Fibroblast of lung (primary cell): ENCODE results near the gene CDRT15. TPM values are rescaled to one million over a fixed set of nuclear protein-coding genes. Genes with fewer than 3 reads are reported as not detected.

Experiments
- DNase-seq, 2 donors: peaks; one replicate each; pipeline versions ENCODE4 v3.0.0 to v3.0.0-alpha.2; 2010; ENCODE audit warnings: low read depth in 2 of 2
- H2AFZ ChIP-seq: 2 replicates; pipeline ENCODE4 v1.5.1; 2012; ENCODE audit warnings: low read length, control low read depth, inconsistent platforms
- H3K27ac ChIP-seq: 2 replicates; pipeline ENCODE4 v1.5.1; 2011; ENCODE audit warnings: low read length, control low read depth; ENCODE audit not compliant: insufficient read depth
- H3K27me3 ChIP-seq: 2 replicates; pipeline ENCODE4 v1.5.1; 2011; ENCODE audit warnings: mild to moderate bottlenecking, low read length; ENCODE audit not compliant: control insufficient read depth, insufficient read depth
- H3K36me3 ChIP-seq: 2 replicates; pipeline ENCODE4 v1.5.1; 2011; ENCODE audit warnings: low read length; ENCODE audit not compliant: control insufficient read depth, insufficient read depth
- H3K4me1 ChIP-seq: 2 replicates; pipeline ENCODE4 v1.5.1; 2011; ENCODE audit warnings: low read length; ENCODE audit not compliant: control insufficient read depth, insufficient read depth; ENCODE audit errors: extremely low read depth
- H3K4me2 ChIP-seq: 2 replicates; pipeline ENCODE4 v1.5.1; 2011; ENCODE audit warnings: low read length, control low read depth; ENCODE audit not compliant: insufficient read depth; ENCODE audit errors: extremely low read depth
- H3K4me3 ChIP-seq, 4 experiments: fragments of 200-600 bp in 1 of 4; sonication (generic) in 1 of 4; replicated peaks in 1 of 4; 2 replicates each; pipeline ENCODE4 v1.5.1; 2011 to 2016; ENCODE audit warnings: low read length in 4 of 4, low read depth in 3 of 4, mild to moderate bottlenecking in 3 of 4, control low read depth in 2 of 4, inconsistent platforms in 1 of 4, mixed read lengths in 1 of 4; ENCODE audit not compliant: insufficient read depth in 1 of 4; ENCODE audit errors: control extremely low read depth in 1 of 4
- H3K79me2 ChIP-seq: 2 replicates; pipeline ENCODE4 v1.5.1; 2012; ENCODE audit warnings: mild to moderate bottlenecking, low read length, inconsistent platforms; ENCODE audit not compliant: control insufficient read depth, insufficient read depth
- H3K9ac ChIP-seq: 2 replicates; pipeline ENCODE4 v1.5.1; 2011; ENCODE audit warnings: mild to moderate bottlenecking, low read length, control low read depth; ENCODE audit not compliant: insufficient read depth
- H3K9me3 ChIP-seq: 2 replicates; pipeline ENCODE4 v1.5.1; 2012; ENCODE audit warnings: low read depth, low read length; ENCODE audit not compliant: control insufficient read depth, insufficient read depth
- H4K20me1 ChIP-seq: 2 replicates; pipeline ENCODE4 v1.5.1; 2011; ENCODE audit warnings: low read length; ENCODE audit not compliant: control insufficient read depth, insufficient read depth; ENCODE audit errors: extremely low read depth
- EZH2 ChIP-seq: IDR thresholded peaks from 2 replicates; pipeline ENCODE4 v1.5.1; 2012; ENCODE audit warnings: low read length, control low read depth, mild to moderate bottlenecking; ENCODE audit errors: missing control alignments
- polyA plus RNA-seq, 2 donors: library from polyadenylated mRNA; depleted of rRNA in 1 of 2; stranded (reverse) in 1 of 2; unstranded in 1 of 2; fragments of >200 nt; gene quantifications; 2 replicates each; pipeline ENCODE4 v1.2.1, GENCODE V29; 2011 to 2012; ENCODE audit warnings: missing spikeins in 1 of 2
- total RNA-seq: library from RNA; depleted of rRNA; stranded (reverse); fragments of >200 nt; gene quantifications from 2 replicates; pipeline ENCODE4 v1.2.1, GENCODE V29; 2014
- TF ChIP-seq, protein P1 (sequence below), 2 donors: IDR thresholded peaks in 1 of 2; conservative IDR thresholded peaks in 1 of 2; 1 replicate in 1 of 2; 2 replicates in 1 of 2; pipeline ENCODE4 v1.5.1; 2011 to 2012; ENCODE audit warnings: low read length in 2 of 2, control low read depth in 1 of 2, inconsistent platforms in 1 of 2, low read depth in 1 of 2, mild to moderate bottlenecking in 1 of 2

CDRT15 gene
- total and polyA plus RNA-seq, 2 donors (not counting 1 experiment from before 2014, with no cell fraction given) = not detected

- no peak overlapping the region for H3K27ac ChIP-seq
- H3K27me3 ChIP-seq = peaks cover 2% of the 10 kb centered on the region
- no peak for DNase-seq
- no peak overlapping the region for H2AFZ ChIP-seq
- H3K9ac ChIP-seq = no peak overlapping the region
- H3K79me2 ChIP-seq = no peaks in the 10 kb centered on the region
- TF ChIP-seq, protein P1, sequence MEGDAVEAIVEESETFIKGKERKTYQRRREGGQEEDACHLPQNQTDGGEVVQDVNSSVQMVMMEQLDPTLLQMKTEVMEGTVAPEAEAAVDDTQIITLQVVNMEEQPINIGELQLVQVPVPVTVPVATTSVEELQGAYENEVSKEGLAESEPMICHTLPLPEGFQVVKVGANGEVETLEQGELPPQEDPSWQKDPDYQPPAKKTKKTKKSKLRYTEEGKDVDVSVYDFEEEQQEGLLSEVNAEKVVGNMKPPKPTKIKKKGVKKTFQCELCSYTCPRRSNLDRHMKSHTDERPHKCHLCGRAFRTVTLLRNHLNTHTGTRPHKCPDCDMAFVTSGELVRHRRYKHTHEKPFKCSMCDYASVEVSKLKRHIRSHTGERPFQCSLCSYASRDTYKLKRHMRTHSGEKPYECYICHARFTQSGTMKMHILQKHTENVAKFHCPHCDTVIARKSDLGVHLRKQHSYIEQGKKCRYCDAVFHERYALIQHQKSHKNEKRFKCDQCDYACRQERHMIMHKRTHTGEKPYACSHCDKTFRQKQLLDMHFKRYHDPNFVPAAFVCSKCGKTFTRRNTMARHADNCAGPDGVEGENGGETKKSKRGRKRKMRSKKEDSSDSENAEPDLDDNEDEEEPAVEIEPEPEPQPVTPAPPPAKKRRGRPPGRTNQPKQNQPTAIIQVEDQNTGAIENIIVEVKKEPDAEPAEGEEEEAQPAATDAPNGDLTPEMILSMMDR (conservative IDR thresholded peaks at IDR 0.05 in 1 of 2, IDR thresholded peaks at IDR 0.05 in 1 of 2; ENCODE audit: low read depth in 1 of 2, low read length in 2 of 2) = no peak
- TF ChIP-seq EZH2 = no peak
- no peaks in the 10 kb centered on the region for H4K20me1 ChIP-seq
- H3K36me3 ChIP-seq = no peaks in the 10 kb centered on the region
- H3K9me3 ChIP-seq = no peaks in the 10 kb centered on the region
- no peak overlapping the region for H3K4me3 ChIP-seq
- no peaks in the 10 kb centered on the region for H3K4me1 ChIP-seq
- no peak overlapping the region for H3K4me2 ChIP-seq
Measured at GRCh38 chr17:14276535-14277250, 40.0 kb upstream of the CDRT15 start.

- Histone ChIP-seq H3K9ac (no peak overlapping the region), H3K4me3 (no peak overlapping the region), H3K79me2 (no peaks in the 10 kb centered on the region), H3K27ac (no peak overlapping the region), H3K9me3 (no peaks in the 10 kb centered on the region), H3K27me3 (peaks cover 2% of the 10 kb centered on the region), H4K20me1 (no peaks in the 10 kb centered on the region), H3K4me2 (no peak overlapping the region), H3K4me1 (no peaks in the 10 kb centered on the region), H2AFZ (no peak overlapping the region), H3K36me3 (no peaks in the 10 kb centered on the region)
- DNase-seq = no peak
- no peak for TF ChIP-seq EZH2
- TF ChIP-seq, protein P1 (conservative IDR thresholded peaks at IDR 0.05 in 1 of 2, IDR thresholded peaks at IDR 0.05 in 1 of 2; ENCODE audit: low read depth in 1 of 2, low read length in 2 of 2) = no peak
Measured at GRCh38 chr17:14270508-14270907, 33.8 kb upstream of the CDRT15 start.

- TF ChIP-seq, protein P1 (conservative IDR thresholded peaks at IDR 0.05 in 1 of 2, IDR thresholded peaks at IDR 0.05 in 1 of 2; ENCODE audit: low read depth in 1 of 2, low read length in 2 of 2) = no peak
- no peak for TF ChIP-seq EZH2
- Histone ChIP-seq H3K27ac (no peak overlapping the region), H2AFZ (no peak overlapping the region), H4K20me1 (no peaks in the 10 kb centered on the region), H3K4me1 (no peaks in the 10 kb centered on the region), H3K9ac (no peak overlapping the region), H3K9me3 (no peaks in the 10 kb centered on the region), H3K4me2 (no peak overlapping the region), H3K79me2 (no peaks in the 10 kb centered on the region), H3K4me3 (no peak overlapping the region), H3K27me3 (peaks cover 2% of the 10 kb centered on the region), H3K36me3 (no peaks in the 10 kb centered on the region)
- DNase-seq = no peak
Measured at GRCh38 chr17:14269473-14269872, 32.8 kb upstream of the CDRT15 start.
